SK-N-SH treated with all-trans-retinoic acid at 6 μM for 48 hours (cell line): ENCODE measurements around the gene HTR3A.

ENCODE experiments used
- ATAC-seq: fragments of 200-7000 bp; cut with Tn5 transposase; 3 replicates; pipeline ENCODE4 v1.9.1; 2020; ENCODE audit warnings: mild to moderate bottlenecking, moderate library complexity
- ARNTL ChIP-seq: fragments of 450-650 bp; formaldehyde crosslinking; IDR thresholded peaks from 2 replicates; pipeline ENCODE4 v1.5.0; 2020; ENCODE audit warnings: low read depth, mild to moderate bottlenecking, moderate library complexity, borderline replicate concordance
- CSDC2 ChIP-seq: fragments of 250-450 bp; sonication (Bioruptor Pico); IDR thresholded peaks from 2 replicates; pipeline ENCODE4 v1.5.0; 2020; ENCODE audit warnings: mild to moderate bottlenecking, moderate library complexity
- ESRRG ChIP-seq: fragments of 250-450 bp; sonication (Bioruptor Pico); IDR thresholded peaks from 2 replicates; pipeline ENCODE4 v1.6.1; 2021; ENCODE audit warnings: mild to moderate bottlenecking
- GLIS3 ChIP-seq: fragments of 250-450 bp; sonication (Bioruptor Pico); IDR thresholded peaks from 2 replicates; pipeline ENCODE4 v1.5.0; 2020; ENCODE audit warnings: mild to moderate bottlenecking, moderate library complexity
- ISL1 ChIP-seq: fragments of 250-450 bp; sonication (Bioruptor Pico); IDR thresholded peaks from 2 replicates; pipeline ENCODE4 v2.1.2; 2022; ENCODE audit warnings: mild to moderate bottlenecking, moderate library complexity
- OSR1 ChIP-seq: fragments of 250-450 bp; sonication (Bioruptor Pico); IDR thresholded peaks from 2 replicates; pipeline ENCODE4 v1.8.0; 2022; ENCODE audit warnings: moderate library complexity, mild to moderate bottlenecking, inconsistent platforms
- PPARA ChIP-seq: fragments of 250-450 bp; sonication (Bioruptor Pico); IDR thresholded peaks from 2 replicates; pipeline ENCODE4 v1.5.0; 2020; ENCODE audit warnings: mild to moderate bottlenecking, borderline replicate concordance
- RARB ChIP-seq: fragments of 250-450 bp; sonication (Bioruptor Pico); IDR thresholded peaks from 2 replicates; pipeline ENCODE4 v1.8.0; 2021; ENCODE audit warnings: mild to moderate bottlenecking, moderate library complexity
- SNAI2 ChIP-seq: fragments of 250-450 bp; sonication (Bioruptor Pico); IDR thresholded peaks from 2 replicates; pipeline ENCODE4 v1.5.0; 2020; ENCODE audit warnings: mild to moderate bottlenecking, moderate library complexity
- TCF4 ChIP-seq: fragments of 250-450 bp; sonication (Bioruptor Pico); IDR thresholded peaks from 2 replicates; pipeline ENCODE4 v1.8.0; 2021; ENCODE audit warnings: mild to moderate bottlenecking, moderate library complexity, borderline replicate concordance
- TOX ChIP-seq: fragments of 250-450 bp; sonication (Bioruptor Pico); IDR thresholded peaks from 2 replicates; pipeline ENCODE4 v1.8.0; 2021; ENCODE audit warnings: mild to moderate bottlenecking, moderate library complexity, borderline replicate concordance
- ZFP30 ChIP-seq: fragments of 450-650 bp; formaldehyde crosslinking; IDR thresholded peaks from 2 replicates; pipeline ENCODE4 v1.5.0; 2022; ENCODE audit warnings: mild to moderate bottlenecking, moderate library complexity
- ZNF565 ChIP-seq: fragments of 450-650 bp; formaldehyde crosslinking; conservative IDR thresholded peaks from 2 replicates; pipeline ENCODE4 v1.5.0; 2020; ENCODE audit warnings: low read depth, mild to moderate bottlenecking, moderate library complexity
- ZNF70 ChIP-seq: fragments of 450-650 bp; formaldehyde crosslinking; IDR thresholded peaks from 2 replicates; pipeline ENCODE4 v1.5.0; 2020; ENCODE audit warnings: mild to moderate bottlenecking, moderate library complexity
- ZNF8 ChIP-seq: fragments of 450-650 bp; formaldehyde crosslinking; IDR thresholded peaks from 2 replicates; pipeline ENCODE4 v1.5.0; 2020; ENCODE audit warnings: mild to moderate bottlenecking, moderate library complexity
- TF ChIP-seq, protein P1 (sequence below): fragments of 250-450 bp; sonication (Bioruptor Pico); IDR thresholded peaks from 2 replicates; pipeline ENCODE4 v1.5.1; 2020; ENCODE audit warnings: low read depth, mild to moderate bottlenecking, moderate library complexity
- TF ChIP-seq, protein P2 (sequence below): fragments of 250-450 bp; sonication (Bioruptor Pico); IDR thresholded peaks from 2 replicates; pipeline ENCODE4 v1.8.0; 2020; ENCODE audit warnings: mild to moderate bottlenecking, moderate library complexity, borderline replicate concordance
- TF ChIP-seq, protein P3 (sequence below): fragments of 250-450 bp; sonication (Bioruptor Pico); IDR thresholded peaks from 2 replicates; pipeline ENCODE4 v1.5.0; 2020; ENCODE audit warnings: mild to moderate bottlenecking, moderate library complexity
- TF ChIP-seq, protein P4 (sequence below): fragments of 250-450 bp; sonication (Bioruptor Pico); IDR thresholded peaks from 2 replicates; pipeline ENCODE4 v1.5.1; 2021; ENCODE audit warnings: mild to moderate bottlenecking, moderate library complexity
- TF ChIP-seq, protein P5 (sequence below): fragments of 250-450 bp; sonication (Bioruptor Pico); IDR thresholded peaks from 2 replicates; pipeline ENCODE4 v1.8.0; 2021; ENCODE audit warnings: low read depth, mild to moderate bottlenecking, moderate library complexity, borderline replicate concordance

Gene HTR3A

DNA sequence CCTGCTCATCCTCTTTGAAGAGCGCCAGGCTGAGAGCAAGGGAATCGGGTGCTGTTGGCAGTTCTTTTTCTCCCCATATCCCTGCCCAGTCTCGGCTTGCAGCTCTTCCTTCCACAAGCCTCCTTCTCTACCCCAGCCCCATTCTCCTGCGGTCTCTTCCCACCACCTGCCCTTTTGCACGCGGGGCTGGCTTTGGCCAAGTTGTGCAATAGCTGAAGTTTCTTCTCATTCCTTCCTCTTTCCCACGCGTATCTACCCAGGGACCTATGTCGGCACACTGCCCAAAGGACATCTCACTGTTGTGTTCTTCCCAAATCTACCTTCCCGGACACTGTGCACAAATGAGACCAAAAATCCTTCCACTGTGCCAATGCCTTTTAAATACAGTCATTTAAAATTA lies 22.3 kb upstream of the HTR3A start:
- no peak for ATAC-seq

DNA sequence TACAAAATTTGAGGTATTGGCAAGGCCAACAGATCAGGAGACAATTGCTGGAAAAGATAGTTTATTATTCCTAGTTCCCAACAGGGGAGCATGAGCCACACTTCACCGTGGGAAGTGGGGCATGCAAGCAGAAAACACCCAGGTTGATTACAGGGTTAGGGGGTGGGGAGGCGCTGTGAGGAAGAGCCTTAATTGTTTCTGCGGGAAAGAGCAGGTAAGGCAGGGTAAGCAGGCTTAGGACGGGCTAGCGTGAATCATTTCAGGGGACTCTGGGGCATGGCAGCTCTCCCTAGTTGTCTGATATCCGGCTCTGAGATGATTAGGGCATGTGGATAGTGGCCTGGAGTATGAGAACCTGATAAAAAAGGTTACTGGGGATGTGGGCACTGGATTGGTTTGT lies 20.7 kb upstream of the HTR3A start:
- no peak for ATAC-seq
- TF ChIP-seq ZNF565 (CRISPR knock-in tag): no peak
- no peak for TF ChIP-seq ZFP30 (CRISPR knock-in tag)
- TF ChIP-seq, protein P1, sequence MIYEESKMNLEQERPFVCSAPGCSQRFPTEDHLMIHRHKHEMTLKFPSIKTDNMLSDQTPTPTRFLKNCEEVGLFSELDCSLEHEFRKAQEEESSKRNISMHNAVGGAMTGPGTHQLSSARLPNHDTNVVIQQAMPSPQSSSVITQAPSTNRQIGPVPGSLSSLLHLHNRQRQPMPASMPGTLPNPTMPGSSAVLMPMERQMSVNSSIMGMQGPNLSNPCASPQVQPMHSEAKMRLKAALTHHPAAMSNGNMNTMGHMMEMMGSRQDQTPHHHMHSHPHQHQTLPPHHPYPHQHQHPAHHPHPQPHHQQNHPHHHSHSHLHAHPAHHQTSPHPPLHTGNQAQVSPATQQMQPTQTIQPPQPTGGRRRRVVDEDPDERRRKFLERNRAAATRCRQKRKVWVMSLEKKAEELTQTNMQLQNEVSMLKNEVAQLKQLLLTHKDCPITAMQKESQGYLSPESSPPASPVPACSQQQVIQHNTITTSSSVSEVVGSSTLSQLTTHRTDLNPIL (CRISPR knock-in tag): no peak
- TF ChIP-seq ISL1 (CRISPR knock-in tag): no peak
- no peak for TF ChIP-seq PPARA
- TF ChIP-seq ARNTL (CRISPR knock-in tag): no peak
- TF ChIP-seq RARB: no peak
- TF ChIP-seq GLIS3 (CRISPR knock-in tag): no peak
- TF ChIP-seq, protein P2, sequence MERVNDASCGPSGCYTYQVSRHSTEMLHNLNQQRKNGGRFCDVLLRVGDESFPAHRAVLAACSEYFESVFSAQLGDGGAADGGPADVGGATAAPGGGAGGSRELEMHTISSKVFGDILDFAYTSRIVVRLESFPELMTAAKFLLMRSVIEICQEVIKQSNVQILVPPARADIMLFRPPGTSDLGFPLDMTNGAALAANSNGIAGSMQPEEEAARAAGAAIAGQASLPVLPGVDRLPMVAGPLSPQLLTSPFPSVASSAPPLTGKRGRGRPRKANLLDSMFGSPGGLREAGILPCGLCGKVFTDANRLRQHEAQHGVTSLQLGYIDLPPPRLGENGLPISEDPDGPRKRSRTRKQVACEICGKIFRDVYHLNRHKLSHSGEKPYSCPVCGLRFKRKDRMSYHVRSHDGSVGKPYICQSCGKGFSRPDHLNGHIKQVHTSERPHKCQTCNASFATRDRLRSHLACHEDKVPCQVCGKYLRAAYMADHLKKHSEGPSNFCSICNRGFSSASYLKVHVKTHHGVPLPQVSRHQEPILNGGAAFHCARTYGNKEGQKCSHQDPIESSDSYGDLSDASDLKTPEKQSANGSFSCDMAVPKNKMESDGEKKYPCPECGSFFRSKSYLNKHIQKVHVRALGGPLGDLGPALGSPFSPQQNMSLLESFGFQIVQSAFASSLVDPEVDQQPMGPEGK (CRISPR knock-in tag): no peak
- no peak for TF ChIP-seq ESRRG (CRISPR knock-in tag)
- no peak for TF ChIP-seq OSR1 (CRISPR knock-in tag)

More for the DNA sequence above, 22.3 kb upstream of the HTR3A start:
- TF ChIP-seq, protein P3, sequence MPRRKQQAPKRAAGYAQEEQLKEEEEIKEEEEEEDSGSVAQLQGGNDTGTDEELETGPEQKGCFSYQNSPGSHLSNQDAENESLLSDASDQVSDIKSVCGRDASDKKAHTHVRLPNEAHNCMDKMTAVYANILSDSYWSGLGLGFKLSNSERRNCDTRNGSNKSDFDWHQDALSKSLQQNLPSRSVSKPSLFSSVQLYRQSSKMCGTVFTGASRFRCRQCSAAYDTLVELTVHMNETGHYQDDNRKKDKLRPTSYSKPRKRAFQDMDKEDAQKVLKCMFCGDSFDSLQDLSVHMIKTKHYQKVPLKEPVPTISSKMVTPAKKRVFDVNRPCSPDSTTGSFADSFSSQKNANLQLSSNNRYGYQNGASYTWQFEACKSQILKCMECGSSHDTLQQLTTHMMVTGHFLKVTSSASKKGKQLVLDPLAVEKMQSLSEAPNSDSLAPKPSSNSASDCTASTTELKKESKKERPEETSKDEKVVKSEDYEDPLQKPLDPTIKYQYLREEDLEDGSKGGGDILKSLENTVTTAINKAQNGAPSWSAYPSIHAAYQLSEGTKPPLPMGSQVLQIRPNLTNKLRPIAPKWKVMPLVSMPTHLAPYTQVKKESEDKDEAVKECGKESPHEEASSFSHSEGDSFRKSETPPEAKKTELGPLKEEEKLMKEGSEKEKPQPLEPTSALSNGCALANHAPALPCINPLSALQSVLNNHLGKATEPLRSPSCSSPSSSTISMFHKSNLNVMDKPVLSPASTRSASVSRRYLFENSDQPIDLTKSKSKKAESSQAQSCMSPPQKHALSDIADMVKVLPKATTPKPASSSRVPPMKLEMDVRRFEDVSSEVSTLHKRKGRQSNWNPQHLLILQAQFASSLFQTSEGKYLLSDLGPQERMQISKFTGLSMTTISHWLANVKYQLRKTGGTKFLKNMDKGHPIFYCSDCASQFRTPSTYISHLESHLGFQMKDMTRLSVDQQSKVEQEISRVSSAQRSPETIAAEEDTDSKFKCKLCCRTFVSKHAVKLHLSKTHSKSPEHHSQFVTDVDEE (CRISPR knock-in tag): no peak
- TF ChIP-seq TOX: no peak
- TF ChIP-seq ESRRG (CRISPR knock-in tag): no peak
- TF ChIP-seq ZNF70: no peak
- TF ChIP-seq, protein P4, sequence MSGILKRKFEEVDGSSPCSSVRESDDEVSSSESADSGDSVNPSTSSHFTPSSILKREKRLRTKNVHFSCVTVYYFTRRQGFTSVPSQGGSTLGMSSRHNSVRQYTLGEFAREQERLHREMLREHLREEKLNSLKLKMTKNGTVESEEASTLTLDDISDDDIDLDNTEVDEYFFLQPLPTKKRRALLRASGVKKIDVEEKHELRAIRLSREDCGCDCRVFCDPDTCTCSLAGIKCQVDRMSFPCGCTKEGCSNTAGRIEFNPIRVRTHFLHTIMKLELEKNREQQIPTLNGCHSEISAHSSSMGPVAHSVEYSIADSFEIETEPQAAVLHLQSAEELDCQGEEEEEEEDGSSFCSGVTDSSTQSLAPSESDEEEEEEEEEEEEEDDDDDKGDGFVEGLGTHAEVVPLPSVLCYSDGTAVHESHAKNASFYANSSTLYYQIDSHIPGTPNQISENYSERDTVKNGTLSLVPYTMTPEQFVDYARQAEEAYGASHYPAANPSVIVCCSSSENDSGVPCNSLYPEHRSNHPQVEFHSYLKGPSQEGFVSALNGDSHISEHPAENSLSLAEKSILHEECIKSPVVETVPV: no peak
- TF ChIP-seq OSR1 (CRISPR knock-in tag): no peak
- TF ChIP-seq PPARA: no peak
- no peak for TF ChIP-seq ISL1 (CRISPR knock-in tag)
- no peak for TF ChIP-seq ZNF565 (CRISPR knock-in tag)
- TF ChIP-seq GLIS3 (CRISPR knock-in tag): no peak
- TF ChIP-seq, protein P1 (CRISPR knock-in tag): no peak
- TF ChIP-seq ZFP30 (CRISPR knock-in tag): no peak
- TF ChIP-seq ZNF8: no peak
- no peak for TF ChIP-seq TCF4 (CRISPR knock-in tag)
- TF ChIP-seq, protein P5, sequence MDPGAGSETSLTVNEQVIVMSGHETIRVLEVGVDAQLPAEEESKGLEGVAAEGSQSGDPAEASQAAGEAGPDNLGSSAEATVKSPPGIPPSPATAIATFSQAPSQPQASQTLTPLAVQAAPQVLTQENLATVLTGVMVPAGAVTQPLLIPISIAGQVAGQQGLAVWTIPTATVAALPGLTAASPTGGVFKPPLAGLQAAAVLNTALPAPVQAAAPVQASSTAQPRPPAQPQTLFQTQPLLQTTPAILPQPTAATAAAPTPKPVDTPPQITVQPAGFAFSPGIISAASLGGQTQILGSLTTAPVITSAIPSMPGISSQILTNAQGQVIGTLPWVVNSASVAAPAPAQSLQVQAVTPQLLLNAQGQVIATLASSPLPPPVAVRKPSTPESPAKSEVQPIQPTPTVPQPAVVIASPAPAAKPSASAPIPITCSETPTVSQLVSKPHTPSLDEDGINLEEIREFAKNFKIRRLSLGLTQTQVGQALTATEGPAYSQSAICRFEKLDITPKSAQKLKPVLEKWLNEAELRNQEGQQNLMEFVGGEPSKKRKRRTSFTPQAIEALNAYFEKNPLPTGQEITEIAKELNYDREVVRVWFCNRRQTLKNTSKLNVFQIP (CRISPR knock-in tag): no peak
- no peak for TF ChIP-seq SNAI2 (CRISPR knock-in tag)
- TF ChIP-seq, protein P2 (CRISPR knock-in tag): no peak
- no peak for TF ChIP-seq ARNTL (CRISPR knock-in tag)
- no peak for TF ChIP-seq RARB
- TF ChIP-seq CSDC2 (CRISPR knock-in tag): no peak
- TF ChIP-seq, all 23 proteins: peak for 0
